Stimulated activated CD8-positive, alpha-beta memory T cell treated with anti-CD3 and anti-CD28 coated beads, Interleukin-2, amount 100 ng/mL, for 1 hour (primary cell): ENCODE data around the gene MALAT1.

Experiments
- DNase-seq, 2 donors: peaks; one replicate each; pipeline ENCODE4 v3.0.0-alpha.2; 2020; ENCODE audit warnings: low read depth in 2 of 2

The MALAT1 gene

GRCh38 chr11:65539744-65540289 lies 41.0 kb downstream of the MALAT1 start:
- DNase-seq: no peak

- peak; percentile 64 to 78 for DNase-seq
These were observed 41.6 kb downstream of the MALAT1 start for GRCh38 chr11:65540290-65541092.

DNA sequence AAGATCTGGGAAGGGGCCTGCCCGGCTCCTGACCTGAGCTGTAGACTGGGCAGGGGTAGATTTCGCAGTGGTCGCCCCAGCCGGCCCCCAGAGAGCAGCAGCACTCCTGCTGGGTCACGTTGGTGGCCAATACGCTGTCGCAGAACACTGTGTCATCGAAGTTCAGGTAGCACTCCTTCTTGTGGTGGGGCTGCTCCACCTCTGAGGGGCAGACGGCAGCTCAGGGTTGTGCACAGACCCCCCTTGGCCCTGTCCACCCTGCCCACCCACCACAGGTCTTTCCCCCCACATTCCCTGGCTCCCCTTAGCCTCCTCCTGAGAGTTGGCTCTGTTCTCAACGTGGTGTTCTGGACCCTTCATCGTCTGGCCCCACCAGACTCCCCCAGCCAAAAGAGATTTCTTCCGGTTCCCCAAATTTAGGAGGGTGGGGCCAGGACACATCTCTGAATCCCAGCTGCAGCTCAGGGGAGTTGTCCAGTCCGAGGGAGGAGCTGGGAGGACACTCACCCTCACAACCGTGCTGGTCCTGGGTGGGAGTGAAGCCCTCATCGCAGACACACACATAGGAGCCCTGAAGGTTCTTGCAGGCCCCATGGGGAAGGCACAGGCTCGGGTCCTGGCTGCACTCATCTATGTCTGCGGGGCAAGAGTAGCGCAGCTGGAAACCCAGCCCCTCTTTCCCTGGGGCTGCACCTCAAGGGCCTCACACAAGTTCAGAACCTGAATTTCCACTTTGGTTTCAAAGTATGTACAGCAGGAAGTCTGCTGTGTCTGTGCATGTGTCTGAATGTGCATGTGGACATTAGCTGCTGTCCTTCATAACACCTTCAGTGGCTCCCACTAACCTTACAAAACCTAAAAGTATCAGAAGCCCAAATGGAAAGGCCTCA lies 42.5 kb downstream of the MALAT1 start:
- DNase-seq: no peak

GRCh38 chr11:65542738-65543390 lies 44.0 kb downstream of the MALAT1 start:
- DNase-seq: no peak

DNA sequence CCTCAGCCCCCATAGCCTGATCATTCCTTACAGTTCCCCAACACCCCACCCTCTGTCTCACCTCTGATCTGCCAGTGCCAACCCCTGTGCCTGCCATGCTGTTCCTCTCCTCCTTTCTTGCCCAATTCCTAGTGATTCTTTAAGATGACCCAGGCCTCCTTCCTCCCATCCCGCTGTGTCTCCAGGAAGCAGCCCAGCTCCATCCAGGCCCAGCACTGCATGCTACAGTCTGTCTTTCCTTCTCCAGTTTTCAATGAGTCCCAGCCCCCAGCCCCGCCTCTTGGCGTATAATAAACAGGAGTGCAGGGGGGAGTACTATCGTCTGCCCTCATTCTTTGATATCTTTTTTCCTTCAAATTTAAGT lies 47.0 kb downstream of the MALAT1 start:
- no peak for DNase-seq

GRCh38 chr11:65546217-65546958 lies 47.5 kb downstream of the MALAT1 start:
- peak; percentile 98 to 99 for DNase-seq

DNA sequence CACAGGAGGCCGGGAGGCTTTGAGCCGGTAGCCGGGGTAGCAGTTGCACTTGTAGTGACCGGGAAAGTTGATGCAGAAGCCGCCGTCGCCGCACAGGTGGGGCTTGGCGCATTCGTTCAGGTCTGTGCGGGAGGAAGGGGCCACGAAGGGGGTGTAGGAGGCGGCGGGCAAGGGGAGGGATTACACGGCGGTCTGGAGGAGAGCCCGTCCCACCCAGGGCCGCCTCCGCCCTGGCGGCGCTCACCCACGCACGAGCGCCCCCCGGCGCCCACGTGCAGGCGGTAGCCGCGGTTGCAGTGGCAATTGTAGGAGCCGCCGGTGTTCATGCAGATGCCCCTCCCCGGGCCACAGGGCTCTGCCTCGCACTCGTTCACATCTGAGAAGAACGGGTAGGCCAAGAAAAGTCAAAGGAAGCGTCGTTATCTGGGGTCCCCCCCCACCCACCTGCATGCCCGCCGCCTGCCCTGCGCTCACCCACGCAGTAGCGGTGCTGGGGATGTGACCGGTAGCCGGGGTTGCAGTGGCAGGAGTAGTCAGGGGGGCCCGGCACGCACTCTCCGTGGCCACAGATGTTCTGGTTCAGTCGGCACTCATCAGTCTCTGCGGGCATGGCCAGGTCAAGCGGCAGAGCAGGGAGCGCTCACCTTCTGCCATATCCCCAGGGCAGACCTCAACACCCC lies 48.7 kb downstream of the MALAT1 start:
- no peak for DNase-seq

DNA sequence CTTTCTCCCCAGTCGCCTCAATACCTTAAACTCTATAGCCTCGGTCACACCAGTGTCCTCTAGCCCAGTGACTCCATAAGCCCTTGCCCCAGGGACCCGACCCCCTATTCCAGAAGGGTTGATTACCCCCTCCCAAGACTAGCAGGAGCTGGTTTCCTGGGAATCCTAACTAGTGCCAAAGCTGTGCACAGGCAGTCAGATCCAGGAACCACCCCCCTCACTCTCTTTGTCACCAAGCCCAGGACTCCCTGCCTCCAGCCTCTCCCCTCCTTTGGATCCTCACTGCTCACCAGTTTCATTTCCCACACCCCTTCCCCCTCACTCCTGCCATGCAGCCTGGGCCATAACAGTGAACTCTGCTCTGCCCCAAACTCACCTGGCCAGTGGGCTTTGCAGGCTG lies 49.5 kb downstream of the MALAT1 start:
- DNase-seq: no peak

GRCh38 chr11:65549096-65549495 lies 50.3 kb downstream of the MALAT1 start:
- no peak for DNase-seq

- DNase-seq: no peak
These were observed 52.9 kb downstream of the MALAT1 start for GRCh38 chr11:65551572-65552387.

- DNase-seq: no peak
These were observed 53.6 kb downstream of the MALAT1 start for GRCh38 chr11:65552388-65552951.

DNA sequence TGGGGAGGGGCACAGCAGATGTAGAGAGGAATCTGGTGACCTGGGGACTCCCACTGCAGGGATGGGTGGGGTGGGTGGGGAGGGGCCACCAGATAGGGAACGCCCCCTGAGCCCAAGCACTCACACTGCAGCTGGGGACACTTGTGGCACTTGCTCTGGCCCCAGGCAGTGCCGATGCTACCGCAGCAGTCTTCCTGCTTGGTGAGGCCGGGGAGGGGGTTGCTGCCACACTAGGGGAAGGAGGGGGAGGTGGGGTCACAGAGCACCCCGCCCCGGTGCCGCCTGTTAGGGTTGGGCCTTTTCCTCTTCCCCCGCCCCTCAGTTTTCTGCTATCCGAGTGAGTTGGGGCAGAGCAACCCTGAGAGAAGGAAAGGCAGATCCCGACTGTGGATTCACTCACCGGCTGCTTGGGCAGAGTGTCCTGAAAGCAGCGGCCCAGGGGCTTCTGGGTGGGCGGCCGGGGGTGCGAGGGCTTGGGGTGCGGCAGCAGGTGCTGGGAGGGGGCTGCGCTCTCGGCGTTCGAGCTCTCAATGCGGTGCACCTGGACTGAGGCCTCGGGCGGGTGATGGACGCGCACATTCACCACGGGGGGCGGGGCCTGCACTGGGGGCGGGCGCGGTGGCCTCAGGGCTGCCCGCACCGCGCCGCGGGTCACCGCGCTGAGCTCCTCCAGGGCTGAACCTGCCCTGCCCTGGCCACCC lies 54.6 kb downstream of the MALAT1 start:
- DNase-seq: peak in 1 of 2 donors; percentile 46

- DNase-seq: no peak
These were observed 55.4 kb downstream of the MALAT1 start for GRCh38 chr11:65554057-65554818.

DNA sequence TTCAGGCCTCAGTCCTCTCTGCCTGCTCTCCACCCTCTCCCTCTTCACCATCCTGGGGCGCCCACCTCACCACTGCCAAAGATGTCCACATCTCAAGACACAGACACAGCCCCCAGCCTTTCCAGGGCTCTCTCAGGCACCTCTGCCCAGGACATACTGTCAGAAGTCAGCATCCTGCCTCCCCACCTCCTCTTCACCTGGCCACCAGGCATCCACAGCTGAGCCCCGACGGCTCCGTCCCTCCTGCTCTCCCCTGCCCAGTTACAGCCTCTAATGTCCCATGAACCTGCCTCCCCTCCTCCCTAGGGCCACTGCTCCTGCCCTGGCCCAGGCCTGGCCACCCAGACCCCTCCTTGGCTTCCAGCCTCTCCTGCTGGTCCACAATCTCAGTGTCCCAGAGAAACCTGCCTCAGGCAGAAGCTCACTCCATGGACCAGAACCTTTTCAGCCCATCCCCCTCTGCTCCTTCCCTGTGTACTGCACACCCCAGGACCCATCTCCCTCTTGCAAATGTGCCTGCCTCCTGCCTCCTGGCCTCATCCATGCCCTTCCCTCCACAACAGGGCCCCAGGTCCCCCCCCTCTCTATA lies 56.1 kb downstream of the MALAT1 start:
- DNase-seq: no peak

GRCh38 chr11:65555693-65556231 lies 56.9 kb downstream of the MALAT1 start:
- no peak for DNase-seq
